Left lung (tissue), 10 donors: ENCODE measurements around the gene RAPGEF5. TPM values are rescaled to one million over a fixed set of nuclear protein-coding genes. Genes with fewer than 3 reads are reported as not detected.

Experiments used
- ATAC-seq: fragments of 200-7000 bp; cut with Tn5 transposase; one replicate; pipeline ENCODE4 v1.9.1; 2020; ENCODE audit warnings: moderate library complexity
- DNase-seq, 4 donors: peaks; one replicate each; pipeline ENCODE4 v3.0.0-alpha.2; 2013 to 2020
- H3K27ac ChIP-seq, 2 donors: fragments of 200-600 bp; sonication (generic) in 1 of 2; one replicate each; pipeline versions ENCODE4 v1.5.0 to v1.8.0; 2020 to 2021
- H3K27me3 ChIP-seq, 2 donors: fragments of 200-600 bp; sonication (generic) in 1 of 2; one replicate each; pipeline versions ENCODE4 v1.5.0 to v1.8.0; 2020 to 2021
- H3K36me3 ChIP-seq, 2 donors: fragments of 200-600 bp; sonication (generic) in 1 of 2; one replicate each; pipeline versions ENCODE4 v1.5.0 to v1.8.0; 2020 to 2021
- H3K4me1 ChIP-seq, 2 donors: fragments of 200-600 bp; one replicate each; pipeline ENCODE4 v1.8.0; 2021
- H3K4me3 ChIP-seq, 2 donors: fragments of 200-600 bp; sonication (generic) in 1 of 2; one replicate each; pipeline versions ENCODE4 v1.5.0 to v1.8.0; 2020 to 2021; ENCODE audit warnings: mild to moderate bottlenecking in 1 of 2
- H3K9me3 ChIP-seq, 2 donors: fragments of 200-600 bp; sonication (generic) in 1 of 2; one replicate each; pipeline versions ENCODE4 v1.5.0 to v1.8.0; 2020 to 2021
- CTCF ChIP-seq, 2 donors: fragments of 200-600 bp; sonication (generic) in 1 of 2; IDR thresholded peaks; one replicate each; pipeline versions ENCODE4 v1.5.0 to v1.8.0; 2021; ENCODE audit warnings: antibody characterized with exemption in 2 of 2
- intact Hi-C, 2 donors: fragments of 100-400 bp; cut with DNase I; formaldehyde crosslinking; loops; one replicate each; pipeline versions ENCODE4 v1.11.2 to v1.14.2; 2022
- polyA plus RNA-seq, 6 donors: library from polyadenylated mRNA; unstranded; fragments of 120-200 nt; gene quantifications; one replicate each; pipeline ENCODE4 v1.2.1, GENCODE V29; 2013; ENCODE audit not compliant: insufficient read length in 6 of 6
- total RNA-seq, 2 donors: library from RNA; stranded (reverse); fragmentation: NEBNext Ultra II Directional; extraction: Animal tissue kit (Norgen Biotek cat#: 25700); gene quantifications; one replicate each; pipeline ENCODE4 v1.2.1, GENCODE V29; 2021
- donor health status: DM: no; HTN: yes; CAD: no.
- donor health status: DM: no; HTN: no; CAD: no.

Gene RAPGEF5
- total and polyA plus RNA-seq, 8 donors = 44.2 to 98.7 (median 81.7) TPM

GRCh38 chr7:22113041-22113440 is 243.9 kb downstream of the RAPGEF5 start:
- Histone ChIP-seq H3K27me3 (no peaks in the 10 kb centered on the region), H3K36me3 (no peaks in the 10 kb centered on the region), H3K27ac (no peak overlapping the region), H3K4me1 (peaks cover 0 to 9% of the 10 kb centered on the region in 2 donors), H3K9me3 (no peaks in the 10 kb centered on the region), H3K4me3 (no peak overlapping the region)
- no peak for ATAC-seq
- intact Hi-C loops = loop anchor here in 1 of 2 donors (5.0 kb wide), 2 partner anchors 144 to 374 kb away; no protein-coding TSS in a partner anchor
- TF ChIP-seq CTCF (IDR thresholded peaks at IDR 0.05) = no peak
- DNase-seq = no peak

- Histone ChIP-seq H3K9me3 (no peaks in the 10 kb centered on the region), H3K36me3 (no peaks in the 10 kb centered on the region)
- intact Hi-C loops = loop anchor here in 1 of 2 donors (5.0 kb wide), 2 partner anchors 146 to 376 kb away; no protein-coding TSS in a partner anchor
These were observed 245.3 kb downstream of the RAPGEF5 start for GRCh38 chr7:22111661-22112060.

GRCh38 chr7:22110881-22111280 is 246.1 kb downstream of the RAPGEF5 start:
- H3K27ac ChIP-seq = no peak overlapping the region
- intact Hi-C loops = loop anchor here in 1 of 2 donors (5.0 kb wide), 2 partner anchors 146 to 376 kb away; no protein-coding TSS in a partner anchor
- H3K27me3 ChIP-seq = no peaks in the 10 kb centered on the region
- no peak overlapping the region for H3K4me3 ChIP-seq
- no peak for TF ChIP-seq CTCF (IDR thresholded peaks at IDR 0.05)
- no peaks in the 10 kb centered on the region for H3K9me3 ChIP-seq
- DNase-seq (no peak), ATAC-seq (no peak)
- peaks cover 0 to 9% of the 10 kb centered on the region in 2 donors for H3K4me1 ChIP-seq
- H3K36me3 ChIP-seq = no peaks in the 10 kb centered on the region

More at GRCh38 chr7:22111661-22112060, 245.3 kb downstream of the RAPGEF5 start:
- DNase-seq = no peak
- no peak overlapping the region for H3K27ac ChIP-seq
- no peak for TF ChIP-seq CTCF (IDR thresholded peaks at IDR 0.05)
- no peaks in the 10 kb centered on the region for H3K27me3 ChIP-seq
- no peak for ATAC-seq
- peaks cover 0 to 9% of the 10 kb centered on the region in 2 donors for H3K4me1 ChIP-seq
- no peak overlapping the region for H3K4me3 ChIP-seq

GRCh38 chr7:22110227-22110839 is 246.6 kb downstream of the RAPGEF5 start:
- intact Hi-C loops = loop anchor here in 1 of 2 donors (5.0 kb wide), 2 partner anchors 147 to 377 kb away; no protein-coding TSS in a partner anchor
- H3K36me3 ChIP-seq = no peaks in the 10 kb centered on the region
- H3K4me1 ChIP-seq = peaks cover 0 to 9% of the 10 kb centered on the region in 2 donors
- ATAC-seq (peak; percentile 92), DNase-seq (peak in 2 of 4 donors; percentile 78 to 90)
- TF ChIP-seq CTCF (IDR thresholded peaks at IDR 0.05) = peak; percentile 58 to 73
- no peaks in the 10 kb centered on the region for H3K27me3 ChIP-seq
- no peak overlapping the region for H3K4me3 ChIP-seq
- no peaks in the 10 kb centered on the region for H3K9me3 ChIP-seq
- H3K27ac ChIP-seq = no peak overlapping the region

GRCh38 chr7:22109761-22110160 is 247.2 kb downstream of the RAPGEF5 start:
- Histone ChIP-seq H3K4me3 (no peak overlapping the region), H3K27me3 (no peaks in the 10 kb centered on the region), H3K36me3 (no peaks in the 10 kb centered on the region), H3K4me1 (peaks cover 0 to 9% of the 10 kb centered on the region in 2 donors), H3K27ac (no peak overlapping the region), H3K9me3 (no peaks in the 10 kb centered on the region)
- intact Hi-C loops = loop anchor here in 1 of 2 donors (5.0 kb wide), 2 partner anchors 148 to 378 kb away; no protein-coding TSS in a partner anchor
- DNase-seq (no peak), ATAC-seq (peak; percentile 75)
- TF ChIP-seq CTCF (IDR thresholded peaks at IDR 0.05) = no peak
